ENCODE results near the gene AMTN.
"Not testable (repeated sequence)": the region's sequence is repeated elsewhere in the genome, so short reads cannot be mapped to it uniquely, and the experiment has no call there.

AMTN gene

DNA sequence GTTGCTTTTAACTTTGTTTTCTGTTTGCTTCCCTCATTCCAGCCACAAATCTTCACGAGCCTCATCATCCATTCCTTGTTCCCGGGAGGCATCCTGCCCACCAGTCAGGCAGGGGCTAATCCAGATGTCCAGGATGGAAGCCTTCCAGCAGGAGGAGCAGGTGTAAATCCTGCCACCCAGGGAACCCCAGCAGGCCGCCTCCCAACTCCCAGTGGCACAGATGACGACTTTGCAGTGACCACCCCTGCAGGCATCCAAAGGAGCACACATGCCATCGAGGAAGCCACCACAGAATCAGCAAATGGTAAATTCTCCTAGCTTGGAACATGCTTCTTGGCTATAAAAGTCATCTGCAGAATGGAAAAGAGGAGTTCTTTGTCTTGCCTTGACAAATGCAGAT is 12.6 kb downstream of the AMTN start:
- no peak for DNase-seq (ENCODE audit: low read depth)
- TF ChIP-seq, protein P1, sequence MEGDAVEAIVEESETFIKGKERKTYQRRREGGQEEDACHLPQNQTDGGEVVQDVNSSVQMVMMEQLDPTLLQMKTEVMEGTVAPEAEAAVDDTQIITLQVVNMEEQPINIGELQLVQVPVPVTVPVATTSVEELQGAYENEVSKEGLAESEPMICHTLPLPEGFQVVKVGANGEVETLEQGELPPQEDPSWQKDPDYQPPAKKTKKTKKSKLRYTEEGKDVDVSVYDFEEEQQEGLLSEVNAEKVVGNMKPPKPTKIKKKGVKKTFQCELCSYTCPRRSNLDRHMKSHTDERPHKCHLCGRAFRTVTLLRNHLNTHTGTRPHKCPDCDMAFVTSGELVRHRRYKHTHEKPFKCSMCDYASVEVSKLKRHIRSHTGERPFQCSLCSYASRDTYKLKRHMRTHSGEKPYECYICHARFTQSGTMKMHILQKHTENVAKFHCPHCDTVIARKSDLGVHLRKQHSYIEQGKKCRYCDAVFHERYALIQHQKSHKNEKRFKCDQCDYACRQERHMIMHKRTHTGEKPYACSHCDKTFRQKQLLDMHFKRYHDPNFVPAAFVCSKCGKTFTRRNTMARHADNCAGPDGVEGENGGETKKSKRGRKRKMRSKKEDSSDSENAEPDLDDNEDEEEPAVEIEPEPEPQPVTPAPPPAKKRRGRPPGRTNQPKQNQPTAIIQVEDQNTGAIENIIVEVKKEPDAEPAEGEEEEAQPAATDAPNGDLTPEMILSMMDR (IDR thresholded peaks at IDR 0.05; ENCODE audit: low read depth, low read length, missing control alignments) = no peak

DNA sequence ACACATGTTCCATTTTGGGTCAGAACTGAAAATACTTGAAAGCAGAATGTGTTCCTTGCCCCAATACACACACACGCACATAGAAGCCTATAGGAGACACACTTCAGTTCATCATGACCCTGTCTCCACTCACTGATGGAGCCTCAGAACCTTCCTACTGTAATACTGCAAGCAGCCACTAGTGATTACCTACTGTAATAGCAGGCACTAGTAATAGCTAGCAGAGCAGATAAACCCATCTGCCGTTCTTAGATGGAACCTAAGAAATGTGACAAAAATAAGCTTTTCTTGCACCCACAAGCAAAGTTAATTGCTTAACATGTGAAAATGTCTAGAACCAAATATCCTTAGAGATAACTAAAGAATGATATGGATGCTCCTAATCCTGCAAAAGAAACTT is 13.6 kb downstream of the AMTN start:
- no peak overlapping the region for H3K4me3 ChIP-seq (ENCODE audit: low read depth, low read length)
- DNase-seq (ENCODE audit: low read depth) = no peak
- TF ChIP-seq, protein P1 (IDR thresholded peaks at IDR 0.05; ENCODE audit: low read depth, low read length, missing control alignments) = peak; percentile 39

More for the DNA sequence above, 12.6 kb downstream of the AMTN start:
- H3K4me3 ChIP-seq (ENCODE audit: low read depth, low read length) = no peak overlapping the region

DNA sequence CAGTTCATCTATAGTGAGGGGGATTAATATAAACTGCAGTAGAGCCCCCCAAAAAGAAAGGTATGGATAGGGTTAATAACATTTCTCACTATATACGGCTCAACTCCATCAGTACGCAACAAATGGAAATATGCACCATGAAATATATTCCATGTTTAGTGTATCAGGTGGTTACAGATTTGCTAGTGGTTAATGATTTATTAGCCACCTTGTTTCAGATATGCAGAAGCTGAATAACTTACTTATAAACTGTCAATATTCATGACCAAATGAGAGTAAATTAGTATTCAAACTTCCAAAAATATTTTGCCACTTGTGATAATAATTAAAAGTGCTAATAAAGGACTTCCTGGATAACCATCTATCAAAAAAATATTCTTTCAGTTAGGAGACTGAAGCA is 14.8 kb downstream of the AMTN start:
- TF ChIP-seq, protein P1 (IDR thresholded peaks at IDR 0.05; ENCODE audit: low read depth, low read length, missing control alignments) = no peak
- no peak for DNase-seq (ENCODE audit: low read depth)
- H3K4me3 ChIP-seq (ENCODE audit: low read depth, low read length) = no peak overlapping the region

DNA sequence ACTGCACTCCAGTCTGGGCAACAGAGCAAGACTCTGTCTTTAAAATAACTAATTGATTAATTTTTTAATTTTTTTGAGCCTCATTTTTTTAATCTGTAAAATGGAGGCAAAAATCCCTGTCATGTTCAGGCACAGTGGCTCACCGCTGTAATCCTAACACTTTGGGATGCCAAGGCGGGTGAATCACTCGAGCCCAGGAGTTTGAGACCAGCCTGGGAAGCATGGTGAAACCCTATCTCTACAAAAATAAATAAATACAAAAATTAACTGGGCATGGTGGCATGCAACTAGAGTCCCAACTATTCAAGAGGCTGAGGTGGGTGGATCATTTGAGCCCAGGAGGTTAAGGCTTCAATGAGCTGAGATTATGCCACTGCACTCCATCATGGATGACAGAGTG is 15.4 kb downstream of the AMTN start:
- TF ChIP-seq, protein P1 (IDR thresholded peaks at IDR 0.05; ENCODE audit: low read depth, low read length, missing control alignments) = no peak
- no peak for DNase-seq (ENCODE audit: low read depth)
- H3K4me3 ChIP-seq (ENCODE audit: low read depth, low read length) = no peak overlapping the region

DNA sequence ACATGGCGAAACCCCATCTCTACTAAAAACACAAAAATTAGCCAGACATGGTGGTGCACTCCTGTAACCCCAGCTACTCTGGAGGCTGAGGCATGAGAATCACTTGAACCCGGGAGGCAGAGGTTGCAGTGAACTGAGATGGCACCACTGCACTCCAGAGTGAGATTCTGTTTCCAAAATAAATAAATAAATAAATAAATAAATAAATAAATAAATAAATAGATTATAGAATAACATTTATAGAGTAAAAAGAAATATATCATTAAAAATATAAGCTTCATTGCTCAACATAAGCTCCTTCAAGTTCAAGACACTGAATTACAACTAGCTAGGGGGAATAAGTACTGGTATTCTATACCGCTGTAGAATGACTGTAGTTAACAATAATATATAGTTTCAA is 16.5 kb downstream of the AMTN start:
- not testable (repeated sequence) for DNase-seq (ENCODE audit: low read depth); H3K4me3 ChIP-seq (ENCODE audit: low read depth, low read length)

DNA sequence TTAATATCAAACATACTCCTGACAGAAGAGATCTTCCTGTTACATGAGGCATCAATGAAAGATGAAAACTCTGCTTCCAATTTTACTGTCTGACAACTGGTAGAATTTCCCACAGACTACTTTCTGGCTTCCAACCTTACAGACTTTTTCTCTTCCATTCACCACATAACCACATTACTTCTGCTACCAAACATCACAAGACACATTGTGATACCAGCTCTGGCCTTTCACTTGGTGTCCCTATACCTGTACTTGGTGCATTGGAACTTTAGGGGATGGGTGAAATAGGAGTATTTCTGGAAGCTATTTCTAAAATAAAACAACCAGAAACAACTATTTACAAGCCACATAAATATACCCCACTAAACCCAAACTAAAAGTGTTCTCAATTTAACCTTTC is 20.5 kb downstream of the AMTN start:
- no peak for DNase-seq (ENCODE audit: low read depth)
- TF ChIP-seq, protein P1 (IDR thresholded peaks at IDR 0.05; ENCODE audit: low read depth, low read length, missing control alignments) = no peak
- H3K4me3 ChIP-seq (ENCODE audit: low read depth, low read length) = no peak overlapping the region

DNA sequence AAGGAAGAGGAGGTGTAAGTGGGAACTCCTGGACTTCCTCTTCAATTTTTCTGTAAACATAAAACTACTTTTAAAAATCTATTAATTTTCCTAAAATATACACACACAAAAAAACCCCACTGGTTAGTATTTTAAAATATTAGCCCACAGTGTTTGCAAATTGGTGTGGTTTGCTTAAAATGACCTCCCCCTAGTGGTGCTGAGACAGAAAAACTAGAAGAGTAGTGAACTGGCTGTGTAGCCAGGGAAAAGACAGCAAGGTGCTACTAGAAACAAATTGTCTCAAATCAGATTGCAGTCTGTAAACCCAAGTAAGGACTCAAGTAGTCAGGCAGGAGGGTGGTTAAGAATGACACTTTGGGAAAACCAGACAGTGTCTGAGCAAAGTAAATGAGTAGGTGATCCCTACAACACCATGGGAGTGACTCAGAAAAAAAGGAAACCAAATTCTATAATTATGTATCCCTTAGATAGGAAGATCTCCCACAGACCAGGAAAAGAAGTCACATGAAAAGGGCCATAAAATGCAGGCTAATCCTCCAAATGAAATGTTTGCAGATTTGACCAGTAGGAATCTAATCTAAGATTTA is 26.0 kb downstream of the AMTN start:
- TF ChIP-seq, protein P1 (IDR thresholded peaks at IDR 0.05; ENCODE audit: low read depth, low read length, missing control alignments) = peak; percentile 65
- DNase-seq (ENCODE audit: low read depth) = no peak
- H3K4me3 ChIP-seq (ENCODE audit: low read depth, low read length) = no peak overlapping the region
